Measurements from ENCODE around the gene AGPS.

Gene AGPS

GRCh38 chr2:177523781-177524180 lies 131.2 kb downstream of the AGPS start:
- H3K27ac ChIP-seq, result no peak overlapping the region
- TF ChIP-seq CTCF (IDR thresholded peaks at IDR 0.05) (no peak), ZFX (IDR thresholded peaks at IDR 0.05; ENCODE audit: borderline replicate concordance) (no peak)

GRCh38 chr2:177525351-177525924 lies 132.9 kb downstream of the AGPS start:
- H3K27ac ChIP-seq, result no peak overlapping the region
- TF ChIP-seq CTCF (IDR thresholded peaks at IDR 0.05), result no peak
- TF ChIP-seq ZFX (IDR thresholded peaks at IDR 0.05; ENCODE audit: borderline replicate concordance), result no peak

- H3K27ac ChIP-seq, result no peak overlapping the region
- TF ChIP-seq CTCF (IDR thresholded peaks at IDR 0.05), result no peak
Measured at GRCh38 chr2:177528351-177528933, 135.9 kb downstream of the AGPS start.

- no peak overlapping the region for H3K27ac ChIP-seq
- no peak for TF ChIP-seq ZFX (IDR thresholded peaks at IDR 0.05; ENCODE audit: borderline replicate concordance)
- TF ChIP-seq CTCF (IDR thresholded peaks at IDR 0.05), result no peak
Measured at GRCh38 chr2:177529166-177529565, 136.6 kb downstream of the AGPS start.

- no peak overlapping the region for H3K27ac ChIP-seq
- TF ChIP-seq ZFX (IDR thresholded peaks at IDR 0.05; ENCODE audit: borderline replicate concordance) (no peak), CTCF (IDR thresholded peaks at IDR 0.05) (no peak)
Measured at GRCh38 chr2:177530561-177530960, 138.0 kb downstream of the AGPS start.

- no peak overlapping the region for H3K27ac ChIP-seq
- no peak for TF ChIP-seq ZFX (IDR thresholded peaks at IDR 0.05; ENCODE audit: borderline replicate concordance)
- TF ChIP-seq CTCF (IDR thresholded peaks at IDR 0.05), result no peak
Measured at GRCh38 chr2:177531706-177532105, 139.1 kb downstream of the AGPS start.

GRCh38 chr2:177532567-177532966 lies 140.0 kb downstream of the AGPS start:
- no peak for TF ChIP-seq CTCF (IDR thresholded peaks at IDR 0.05)
- no peak for TF ChIP-seq ZFX (IDR thresholded peaks at IDR 0.05; ENCODE audit: borderline replicate concordance)
- H3K27ac ChIP-seq, result no peak overlapping the region

Data from 22Rv1 (cell line).